NCI-H1930 (cell line): ENCODE results near the gene C16orf96.
A peak's percentile ranks its signal among the peaks of the same experiment; 100 is the strongest.

Experiments used
- DNase-seq, 2 experiments: peaks; one replicate each; lab custom pipeline; 2025; lab: John Stamatoyannopoulos, UW

C16orf96 gene

GRCh38 chr16:4618645-4619418 lies 62.7 kb downstream of the C16orf96 start:
- DNase-seq: no peak

GRCh38 chr16:4623593-4623992 lies 67.5 kb downstream of the C16orf96 start:
- DNase-seq: no peak

- DNase-seq: peak; percentile 97 to 99
These were observed 68.1 kb downstream of the C16orf96 start, which contains the start of gene MGRN1 for GRCh38 chr16:4624015-4624826. MGRN1 (plus strand) TSS chr16:4624826; CDS start chr16:4624961, 135 bp downstream.

GRCh38 chr16:4624827-4625559 lies 68.9 kb downstream of the C16orf96 start:
- DNase-seq: no peak

GRCh38 chr16:4625560-4626159 lies 69.5 kb downstream of the C16orf96 start:
- DNase-seq: no peak

- no peak for DNase-seq
These were observed 70.3 kb downstream of the C16orf96 start for GRCh38 chr16:4626396-4626795.

- no peak for DNase-seq
These were observed 72.1 kb downstream of the C16orf96 start for GRCh38 chr16:4628283-4628682.

- no peak for DNase-seq
These were observed 75.3 kb downstream of the C16orf96 start for GRCh38 chr16:4631444-4631843.

- no peak for DNase-seq
These were observed 77.9 kb downstream of the C16orf96 start for GRCh38 chr16:4633910-4634635.

GRCh38 chr16:4634768-4635167 lies 78.6 kb downstream of the C16orf96 start:
- DNase-seq: no peak

- no peak for DNase-seq
These were observed 80.1 kb downstream of the C16orf96 start for GRCh38 chr16:4636196-4636595.

GRCh38 chr16:4637501-4638166 lies 81.5 kb downstream of the C16orf96 start:
- DNase-seq: no peak

GRCh38 chr16:4639899-4640509 lies 83.9 kb downstream of the C16orf96 start:
- no peak for DNase-seq

- DNase-seq: no peak
These were observed 84.6 kb downstream of the C16orf96 start for GRCh38 chr16:4640572-4641305.

GRCh38 chr16:4641306-4641687 lies 85.2 kb downstream of the C16orf96 start:
- DNase-seq: no peak

GRCh38 chr16:4641895-4642294 lies 85.8 kb downstream of the C16orf96 start:
- no peak for DNase-seq

- DNase-seq: no peak
These were observed 90.9 kb downstream of the C16orf96 start for GRCh38 chr16:4646773-4647643.

GRCh38 chr16:4647644-4647980 lies 91.5 kb downstream of the C16orf96 start:
- DNase-seq: no peak

GRCh38 chr16:4648917-4649316 lies 92.8 kb downstream of the C16orf96 start:
- no peak for DNase-seq
